Fibroblast of lung (primary cell): ENCODE measurements around the gene SELENOS.

Experiments
- CTCF ChIP-seq, 2 donors: IDR thresholded peaks in 1 of 2; conservative IDR thresholded peaks in 1 of 2; 1 replicate in 1 of 2; 2 replicates in 1 of 2; pipeline ENCODE4 v1.5.1; 2011 to 2012; ENCODE audit warnings: low read length in 2 of 2, control low read depth in 1 of 2, inconsistent platforms in 1 of 2, low read depth in 1 of 2, mild to moderate bottlenecking in 1 of 2
- EZH2 ChIP-seq: IDR thresholded peaks from 2 replicates; pipeline ENCODE4 v1.5.1; 2012; ENCODE audit warnings: low read length, control low read depth, mild to moderate bottlenecking; ENCODE audit errors: missing control alignments

- TF ChIP-seq EZH2 (no peak), CTCF (conservative IDR thresholded peaks at IDR 0.05 in 1 of 2, IDR thresholded peaks at IDR 0.05 in 1 of 2; ENCODE audit: low read depth in 1 of 2, low read length in 2 of 2) (peak; percentile 17 to 30)
These were observed 20.5 kb downstream of the SELENOS start for GRCh38 chr15:101256757-101257156.
